ENCODE data around the gene SLC26A8. TPM values are rescaled to one million over a fixed set of nuclear protein-coding genes. Genes with fewer than 3 reads are reported as not detected.
"Not testable (repeated sequence)": the region's sequence is repeated elsewhere in the genome, so short reads cannot be mapped to it uniquely, and the experiment has no call there.

Gene SLC26A8
- total and polyA plus RNA-seq, 8 donors, result 0.12 to 0.58 (median 0.15) TPM; not detected in 4

DNA sequence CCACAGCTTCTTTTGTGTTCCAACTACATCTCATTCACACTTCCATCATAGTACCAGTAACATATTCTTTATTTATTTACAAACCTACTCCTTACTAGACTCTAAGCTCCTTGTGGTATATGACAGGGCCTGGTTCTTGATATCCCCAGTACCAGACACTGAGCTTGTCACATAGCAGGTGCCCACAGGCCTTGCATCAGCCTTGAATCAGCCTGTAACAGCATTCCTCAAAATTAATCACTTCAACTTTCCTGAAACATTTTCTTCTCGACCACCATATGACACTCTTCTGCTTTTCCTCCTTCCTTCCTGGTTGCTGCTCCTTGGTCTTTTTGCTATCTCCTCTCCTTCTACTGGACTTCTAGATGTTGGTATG, 78.8 kb downstream of the SLC26A8 start:
- DNase-seq, result no peak
- Histone ChIP-seq H3K27ac (no peak overlapping the region), H3K27me3 (no peaks in the 10 kb centered on the region), H3K9me3 (no peaks in the 10 kb centered on the region), H3K4me3 (no peak overlapping the region), H3K36me3 (no peaks in the 10 kb centered on the region), H3K4me1 (no peaks in the 10 kb centered on the region)
- 68 to 92% (median 71%) methylated on average over 1 of the region's 1 CpG for WGBS, 5 donors
- TF ChIP-seq EP300 (IDR thresholded peaks at IDR 0.05), result no peak
- intact Hi-C loops (cut with DNase I; ENCODE audit: low total_unique reads), result no loop called here

DNA sequence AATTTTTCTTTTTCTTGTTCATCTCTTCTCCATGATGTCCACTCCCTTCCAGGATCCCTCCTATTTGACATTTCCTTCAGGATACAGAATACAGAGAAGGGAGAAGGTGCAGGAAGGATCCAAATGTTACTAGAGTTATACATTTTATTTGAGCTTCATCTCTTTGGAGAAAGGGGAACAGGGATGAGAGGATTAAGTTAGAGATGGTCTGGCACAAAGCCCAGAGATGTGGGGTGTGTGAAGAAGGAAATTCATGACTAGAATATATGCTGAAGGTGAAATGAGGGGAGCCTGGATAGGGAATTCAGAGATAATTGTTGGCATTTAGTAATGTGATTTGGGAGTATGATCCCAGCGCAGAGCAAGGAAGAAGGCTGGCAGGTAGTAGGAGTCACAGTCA, 81.1 kb downstream of the SLC26A8 start:
- TF ChIP-seq EP300 (IDR thresholded peaks at IDR 0.05) (no peak), POLR2A (IDR thresholded peaks at IDR 0.05) (no peak), POLR2AphosphoS5 (IDR thresholded peaks at IDR 0.05) (no peak)
- TF ChIP-seq, protein P1, sequence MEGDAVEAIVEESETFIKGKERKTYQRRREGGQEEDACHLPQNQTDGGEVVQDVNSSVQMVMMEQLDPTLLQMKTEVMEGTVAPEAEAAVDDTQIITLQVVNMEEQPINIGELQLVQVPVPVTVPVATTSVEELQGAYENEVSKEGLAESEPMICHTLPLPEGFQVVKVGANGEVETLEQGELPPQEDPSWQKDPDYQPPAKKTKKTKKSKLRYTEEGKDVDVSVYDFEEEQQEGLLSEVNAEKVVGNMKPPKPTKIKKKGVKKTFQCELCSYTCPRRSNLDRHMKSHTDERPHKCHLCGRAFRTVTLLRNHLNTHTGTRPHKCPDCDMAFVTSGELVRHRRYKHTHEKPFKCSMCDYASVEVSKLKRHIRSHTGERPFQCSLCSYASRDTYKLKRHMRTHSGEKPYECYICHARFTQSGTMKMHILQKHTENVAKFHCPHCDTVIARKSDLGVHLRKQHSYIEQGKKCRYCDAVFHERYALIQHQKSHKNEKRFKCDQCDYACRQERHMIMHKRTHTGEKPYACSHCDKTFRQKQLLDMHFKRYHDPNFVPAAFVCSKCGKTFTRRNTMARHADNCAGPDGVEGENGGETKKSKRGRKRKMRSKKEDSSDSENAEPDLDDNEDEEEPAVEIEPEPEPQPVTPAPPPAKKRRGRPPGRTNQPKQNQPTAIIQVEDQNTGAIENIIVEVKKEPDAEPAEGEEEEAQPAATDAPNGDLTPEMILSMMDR (IDR thresholded peaks at IDR 0.05), result no peak
- Histone ChIP-seq H3K36me3 (no peaks in the 10 kb centered on the region), H3K4me3 (no peak overlapping the region), H3K9me3 (no peaks in the 10 kb centered on the region), H3K27me3 (no peaks in the 10 kb centered on the region), H3K27ac (no peak overlapping the region), H3K4me1 (no peaks in the 10 kb centered on the region)
- DNase-seq, result no peak
- intact Hi-C loops (cut with DNase I; ENCODE audit: low total_unique reads), result no loop called here
- WGBS, 5 donors, result 72 to 97% (median 94%) methylated on average over 1 of the region's 1 CpG

DNA sequence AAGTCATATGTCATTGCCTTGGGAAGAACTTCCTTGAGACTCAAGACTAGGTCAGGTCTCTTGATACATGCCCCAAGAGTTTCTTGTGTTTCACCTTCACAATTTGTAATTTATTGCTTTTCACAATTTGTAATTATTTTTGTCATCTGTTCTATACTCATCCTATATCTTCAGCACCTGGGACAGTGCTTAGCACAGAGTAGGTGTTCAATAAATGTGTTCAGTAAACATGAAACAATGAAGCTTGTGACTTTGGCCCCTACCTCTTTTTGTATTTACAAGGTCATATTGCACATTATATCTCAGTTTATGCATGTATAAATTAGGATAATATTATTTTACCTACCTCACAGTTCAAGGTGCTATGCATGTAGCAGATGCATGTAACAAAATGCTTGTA, 82.1 kb downstream of the SLC26A8 start:
- intact Hi-C loops (cut with DNase I; ENCODE audit: low total_unique reads), result no loop called here
- no peak for DNase-seq
- Histone ChIP-seq H3K27me3 (no peaks in the 10 kb centered on the region), H3K9me3 (no peaks in the 10 kb centered on the region), H3K36me3 (no peaks in the 10 kb centered on the region), H3K4me1 (no peaks in the 10 kb centered on the region), H3K4me3 (no peak overlapping the region), H3K27ac (no peak overlapping the region)
- TF ChIP-seq, protein P1 (IDR thresholded peaks at IDR 0.05), result no peak
- TF ChIP-seq POLR2A (IDR thresholded peaks at IDR 0.05) (no peak), POLR2AphosphoS5 (IDR thresholded peaks at IDR 0.05) (no peak), EP300 (IDR thresholded peaks at IDR 0.05) (no peak)

DNA sequence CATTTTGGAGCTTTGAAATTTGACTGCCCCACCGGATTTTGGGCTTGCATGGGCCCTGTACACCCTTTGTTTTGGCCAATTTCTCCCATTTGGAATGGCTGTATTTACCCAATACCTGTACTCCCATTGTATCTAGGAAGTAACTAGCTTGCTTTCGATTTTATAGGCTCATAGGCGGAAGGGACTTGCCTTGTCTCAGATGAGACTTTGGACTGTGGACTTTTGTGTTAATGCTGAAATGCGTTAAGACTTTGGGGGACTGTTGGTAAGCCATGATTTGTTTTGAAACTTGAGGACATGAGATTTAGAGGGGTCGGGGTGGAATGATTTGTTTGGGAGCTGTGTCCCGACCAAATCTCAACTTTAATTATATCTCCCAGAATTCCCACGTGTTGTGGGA, 83.3 kb downstream of the SLC26A8 start:
- 79 to 89% (median 86%) methylated on average over 7 of the region's 7 CpGs for WGBS, 5 donors
- H3K27ac ChIP-seq; DNase-seq; intact Hi-C loops (cut with DNase I; ENCODE audit: low total_unique reads); H3K36me3 ChIP-seq; H3K27me3 ChIP-seq; H3K9me3 ChIP-seq; H3K4me3 ChIP-seq; H3K4me1 ChIP-seq: not testable (repeated sequence)

DNA sequence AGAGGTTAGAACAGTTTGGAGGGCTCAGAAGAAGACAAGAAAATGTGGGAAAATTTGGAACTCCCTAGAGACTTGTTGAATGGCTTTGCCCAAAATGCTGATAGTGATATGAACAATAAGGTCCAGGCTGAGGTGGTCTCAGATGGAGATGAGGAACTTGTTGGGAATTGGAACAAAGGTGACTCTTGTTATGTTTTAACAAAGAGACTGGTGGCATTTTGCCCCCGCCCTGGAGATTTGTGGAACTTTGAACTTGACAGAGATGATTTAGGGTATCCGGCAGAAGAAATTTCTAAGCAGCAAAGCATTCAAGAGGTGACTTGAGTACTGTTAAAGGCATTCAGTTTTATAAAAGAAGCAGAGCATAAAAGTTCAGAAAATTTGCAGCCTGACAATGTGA, 84.4 kb downstream of the SLC26A8 start:
- H3K4me3 ChIP-seq; H3K27me3 ChIP-seq; DNase-seq; H3K4me1 ChIP-seq; H3K27ac ChIP-seq; intact Hi-C loops (cut with DNase I; ENCODE audit: low total_unique reads); H3K9me3 ChIP-seq; H3K36me3 ChIP-seq: not testable (repeated sequence)
- 91 to 97% (median 95%) methylated on average over 2 of the region's 2 CpGs for WGBS, 5 donors

DNA sequence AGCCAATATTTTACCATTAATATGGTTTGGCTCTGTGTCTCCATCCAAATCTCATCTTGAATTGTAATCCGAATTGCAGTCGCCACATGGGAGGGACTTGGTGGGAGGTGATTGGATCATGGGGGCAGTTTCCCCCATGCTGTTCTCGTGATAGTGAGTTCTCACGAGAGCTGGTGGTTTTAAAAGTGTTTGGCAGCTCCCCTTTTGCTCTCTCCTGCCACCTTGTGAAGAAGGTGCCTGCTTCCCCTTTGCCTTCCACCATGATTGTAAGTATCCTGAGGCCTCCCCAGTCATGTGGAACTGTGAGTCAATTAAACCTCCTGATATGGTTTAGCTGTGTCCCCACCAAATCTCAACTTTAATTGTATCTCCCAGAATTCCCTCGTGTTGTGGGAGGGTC, 85.2 kb downstream of the SLC26A8 start:
- WGBS, 5 donors, result 89 to 94% (median 92%) methylated on average over 5 of the region's 5 CpGs
- H3K4me1 ChIP-seq; intact Hi-C loops (cut with DNase I; ENCODE audit: low total_unique reads); H3K9me3 ChIP-seq; H3K4me3 ChIP-seq; H3K27ac ChIP-seq; DNase-seq; H3K36me3 ChIP-seq; H3K27me3 ChIP-seq: not testable (repeated sequence)

All from stomach (tissue), 9 donors.